OCI-LY1 (cell line): ENCODE data around the gene PLIN4.

ENCODE experiments used
- CTCF ChIP-seq: fragments of 200-600 bp; sonication (generic), shearing (Covaris generic); IDR thresholded peaks from 2 replicates; pipeline ENCODE4 v1.5.1; 2017; ENCODE audit warnings: mild to moderate bottlenecking, antibody characterized with exemption, low read length, moderate library complexity, mixed read lengths
- EZH2 ChIP-seq: fragments of 200-600 bp; sonication (generic), shearing (Covaris generic); IDR thresholded peaks from 2 replicates; pipeline ENCODE4 v1.8.0; 2017; ENCODE audit warnings: borderline replicate concordance, mixed run types, mild to moderate bottlenecking, antibody characterized with exemption, low read length, moderate library complexity, mixed read lengths

GRCh38 chr19:4506449-4507149, 11.7 kb downstream of the PLIN4 start:
- TF ChIP-seq CTCF (no peak), EZH2 (no peak)
